Prostate gland (tissue), 2 donors: ENCODE data around the gene EMILIN1. TPM values are rescaled to one million over a fixed set of nuclear protein-coding genes. Genes with fewer than 3 reads are reported as not detected.
A peak's percentile ranks its signal among the peaks of the same experiment; 100 is the strongest.

ENCODE experiments used
- DNase-seq: peaks from one replicate; pipeline ENCODE4 v3.0.0-alpha.2; 2019; ENCODE audit warnings: low spot score
- H3K27ac ChIP-seq, 2 donors: fragments of 200-600 bp; sonication (generic); 2 replicates each; pipeline ENCODE4 v1.5.1; 2017 to 2019
- H3K27me3 ChIP-seq: fragments of 200-600 bp; sonication (generic); replicated peaks from 2 replicates; pipeline ENCODE4 v1.5.1; 2019; ENCODE audit not compliant: insufficient read depth
- H3K36me3 ChIP-seq, 2 donors: fragments of 200-600 bp; sonication (generic); 1 replicate in 1 of 2; 2 replicates in 1 of 2; pipeline versions ENCODE4 v1.5.1 to v1.8.1; 2017 to 2019
- H3K4me1 ChIP-seq: fragments of 200-600 bp; sonication (generic); replicated peaks from 2 replicates; pipeline ENCODE4 v1.5.1; 2019
- H3K4me3 ChIP-seq, 2 donors: fragments of 200-600 bp; sonication (generic); 2 replicates each; pipeline ENCODE4 v1.5.1; 2017 to 2019
- H3K9me3 ChIP-seq: fragments of 200-600 bp; sonication (generic); 2 replicates; pipeline ENCODE4 v1.5.1; 2017
- CTCF ChIP-seq, 4 experiments: fragments of 200-600 bp in 2 of 4; fragments of 450-650 bp in 2 of 4; sonication (generic) in 2 of 4; IDR thresholded peaks; 1 replicate in 3 of 4; 2 replicates in 1 of 4; pipeline ENCODE4 v1.5.1; 2016 to 2019; ENCODE audit warnings: antibody characterized with exemption in 4 of 4, mild to moderate bottlenecking in 2 of 4, moderate library complexity in 2 of 4
- POLR2A ChIP-seq: fragments of 450-650 bp; IDR thresholded peaks from one replicate; pipeline ENCODE4 v1.6.1; 2016; ENCODE audit warnings: antibody characterized with exemption, mild to moderate bottlenecking
- POLR2AphosphoS5 ChIP-seq: sonication (generic); formaldehyde crosslinking; IDR thresholded peaks from one replicate; pipeline ENCODE4 v1.6.1; 2017; ENCODE audit warnings: antibody characterized with exemption
- WGBS: methylation state at CpG from one replicate; pipeline ENCODE4 v1.1.5; 2018; 5-methylcytosine and 5-hydroxymethylcytosine counted together
- intact Hi-C: fragments of 100-400 bp; cut with DNase I; formaldehyde crosslinking; loops from one replicate; pipeline ENCODE4 v1.14.2; 2022
- total RNA-seq, 2 donors: library from RNA; depleted of rRNA; stranded (reverse); fragments of >200 nt; gene quantifications; one replicate each; pipeline ENCODE4 v1.1.0, GENCODE V29; 2016

EMILIN1 gene
- total RNA-seq, 2 donors from 2014 or later: 39.8 to 149 TPM

- H3K27me3 ChIP-seq: no peaks in the 10 kb centered on the region
- H3K4me1 ChIP-seq: no peaks in the 10 kb centered on the region
- DNase-seq: no peak
- intact Hi-C loops: loop anchor here (2.0 to 10.0 kb wide), 2 partner anchors 18 to 726 kb away; partner anchors contain the start of genes ADGRF3 and SELENOI
- no peaks in the 10 kb centered on the region for H3K9me3 ChIP-seq
- WGBS: 4% methylated on average over 11 of the region's 11 CpGs
- no peaks in the 10 kb centered on the region for H3K36me3 ChIP-seq
- no peak for TF ChIP-seq CTCF (IDR thresholded peaks at IDR 0.05)
- TF ChIP-seq POLR2A: no peak
- no peak for TF ChIP-seq POLR2AphosphoS5
- peak overlapping the region; percentile 86 to 93 for H3K27ac ChIP-seq
- H3K4me3 ChIP-seq: peak overlapping the region; percentile 71 to 98
These were observed 7.7 kb upstream of the EMILIN1 start for GRCh38 chr2:27070653-27071276.

GRCh38 chr2:27071277-27071989 lies 7.0 kb upstream of the EMILIN1 start, which contains the start of gene OST4:
TSS of gene OST4 (minus strand) at chr2:27071654.
- intact Hi-C loops: loop anchor here (2.0 to 10.0 kb wide), 2 partner anchors 19 to 727 kb away; partner anchors contain the start of genes ADGRF3 and SELENOI
- Histone ChIP-seq H3K4me3 (peak within 1 kb of the TSS; percentile 71 to 98), H3K9me3 (no peaks in the 10 kb centered on the region), H3K27ac (peak within 1 kb of the TSS; percentile 86 to 93), H3K36me3 (no peaks in the 10 kb centered on the region), H3K4me1 (no peaks in the 10 kb centered on the region), H3K27me3 (no peaks in the 10 kb centered on the region)
- TF ChIP-seq POLR2A: peak; percentile 81
- TF ChIP-seq CTCF (IDR thresholded peaks at IDR 0.05): peak in 3 of 4 experiments; percentile 7 to 30 (median 29)
- TF ChIP-seq POLR2AphosphoS5: peak; percentile 84
- WGBS: 0% methylated on average over 46 of the region's 86 CpGs
- DNase-seq: peak; percentile 94

- DNase-seq: no peak
- TF ChIP-seq POLR2A: no peak
- no peak for TF ChIP-seq CTCF (IDR thresholded peaks at IDR 0.05)
- TF ChIP-seq POLR2AphosphoS5: peak; percentile 53
- peak overlapping the region; percentile 71 to 98 for H3K4me3 ChIP-seq
- WGBS: 3% methylated on average over 34 of the region's 34 CpGs
- intact Hi-C loops: loop anchor here (2.0 to 10.0 kb wide), 2 partner anchors 19 to 727 kb away; partner anchors contain the start of genes ADGRF3 and SELENOI
- no peaks in the 10 kb centered on the region for H3K9me3 ChIP-seq
- no peaks in the 10 kb centered on the region for H3K27me3 ChIP-seq
- no peaks in the 10 kb centered on the region for H3K36me3 ChIP-seq
- peak overlapping the region; percentile 72 to 86 for H3K27ac ChIP-seq
- H3K4me1 ChIP-seq: no peaks in the 10 kb centered on the region
These were observed 6.2 kb upstream of the EMILIN1 start for GRCh38 chr2:27071990-27072830.

GRCh38 chr2:27072920-27073319 lies 5.5 kb upstream of the EMILIN1 start:
- H3K27ac ChIP-seq: peak overlapping the region; percentile 72 to 86
- no peaks in the 10 kb centered on the region for H3K9me3 ChIP-seq
- H3K27me3 ChIP-seq: no peaks in the 10 kb centered on the region
- no peak for DNase-seq
- no peak overlapping the region for H3K4me3 ChIP-seq
- 53% methylated on average over 5 of the region's 5 CpGs for WGBS
- no peaks in the 10 kb centered on the region for H3K36me3 ChIP-seq
- H3K4me1 ChIP-seq: no peaks in the 10 kb centered on the region
- TF ChIP-seq POLR2A (no peak), POLR2AphosphoS5 (no peak), CTCF (IDR thresholded peaks at IDR 0.05) (no peak)
- intact Hi-C loops: loop anchor here (10.0 kb wide), 1 partner anchor 728 kb away; the partner anchor contains the start of genes ADGRF3 and SELENOI
